ENCODE results near the gene C19orf38.

C19orf38 gene

GRCh38 chr19:10871711-10872545 lies 23.7 kb downstream of the C19orf38 start (continued):
- TF ChIP-seq CSRNP3 (CRISPR knock-in tag; IDR thresholded peaks at IDR 0.05) (no peak), OSR1 (CRISPR knock-in tag; IDR thresholded peaks at IDR 0.05) (no peak), CREB5 (CRISPR knock-in tag; IDR thresholded peaks at IDR 0.05; ENCODE audit: low read depth) (no peak), RARB (CRISPR knock-in tag; IDR thresholded peaks at IDR 0.05) (no peak)

GRCh38 chr19:10872546-10873107 lies 24.4 kb downstream of the C19orf38 start:
- no peak for TF ChIP-seq CSRNP3 (CRISPR knock-in tag; IDR thresholded peaks at IDR 0.05)
- TF ChIP-seq TSHZ2 (CRISPR knock-in tag; IDR thresholded peaks at IDR 0.05) = no peak
- no peak for TF ChIP-seq ZFP30 (CRISPR knock-in tag; IDR thresholded peaks at IDR 0.05)
- no peak for TF ChIP-seq ISL1 (CRISPR knock-in tag; IDR thresholded peaks at IDR 0.05)
- TF ChIP-seq GLIS3 (CRISPR knock-in tag; IDR thresholded peaks at IDR 0.05) = no peak
- TF ChIP-seq RARB (CRISPR knock-in tag; IDR thresholded peaks at IDR 0.05) = no peak
- TF ChIP-seq ZNF565 (CRISPR knock-in tag; conservative IDR thresholded peaks at IDR 0.05; ENCODE audit: low read depth) = no peak
- TF ChIP-seq ARNTL (CRISPR knock-in tag; IDR thresholded peaks at IDR 0.05; ENCODE audit: borderline replicate concordance, low read depth) = no peak
- TF ChIP-seq ZFP3 (CRISPR knock-in tag; IDR thresholded peaks at IDR 0.05) = no peak
- no peak for TF ChIP-seq OSR1 (CRISPR knock-in tag; IDR thresholded peaks at IDR 0.05)
- TF ChIP-seq CREB5 (CRISPR knock-in tag; IDR thresholded peaks at IDR 0.05; ENCODE audit: low read depth) = no peak
- TF ChIP-seq ZC3H10 (CRISPR knock-in tag; IDR thresholded peaks at IDR 0.05) = no peak
- ATAC-seq = no peak

- no peak for ATAC-seq
- TF ChIP-seq ZNF8 (CRISPR knock-in tag; IDR thresholded peaks at IDR 0.05) = no peak
- TF ChIP-seq POU6F1 (CRISPR knock-in tag; IDR thresholded peaks at IDR 0.05; ENCODE audit: borderline replicate concordance, low read depth) = no peak
- TF ChIP-seq PATZ1 (CRISPR knock-in tag; IDR thresholded peaks at IDR 0.05; ENCODE audit: borderline replicate concordance) = no peak
- TF ChIP-seq PPARA (CRISPR knock-in tag; IDR thresholded peaks at IDR 0.05; ENCODE audit: borderline replicate concordance) = no peak
- TF ChIP-seq OSR1 (CRISPR knock-in tag; IDR thresholded peaks at IDR 0.05) = no peak
- no peak for TF ChIP-seq ZNF70 (CRISPR knock-in tag; IDR thresholded peaks at IDR 0.05)
- TF ChIP-seq RARB (CRISPR knock-in tag; IDR thresholded peaks at IDR 0.05) = no peak
- no peak for TF ChIP-seq ZC3H10 (CRISPR knock-in tag; IDR thresholded peaks at IDR 0.05)
- TF ChIP-seq ESRRG (CRISPR knock-in tag; IDR thresholded peaks at IDR 0.05) = no peak
- TF ChIP-seq ZFP30 (CRISPR knock-in tag; IDR thresholded peaks at IDR 0.05) = no peak
- TF ChIP-seq ZNF565 (CRISPR knock-in tag; conservative IDR thresholded peaks at IDR 0.05; ENCODE audit: low read depth) = no peak
- TF ChIP-seq CREB5 (CRISPR knock-in tag; IDR thresholded peaks at IDR 0.05; ENCODE audit: low read depth) = no peak
- TF ChIP-seq ISL1 (CRISPR knock-in tag; IDR thresholded peaks at IDR 0.05) = no peak
- no peak for TF ChIP-seq GLIS3 (CRISPR knock-in tag; IDR thresholded peaks at IDR 0.05)
- no peak for TF ChIP-seq ZFP3 (CRISPR knock-in tag; IDR thresholded peaks at IDR 0.05)
Measured at GRCh38 chr19:10874024-10874423, 25.8 kb downstream of the C19orf38 start.

All from SK-N-SH treated with all-trans-retinoic acid at 6 μM for 48 hours (cell line).